Raji (cell line): ENCODE data around the gene BBS12.

Experiments
- POLR2A ChIP-seq: IDR thresholded peaks from 2 replicates; pipeline ENCODE4 v1.6.1; 2011; ENCODE audit warnings: low read depth, low read length, control low read depth; ENCODE audit not compliant: insufficient read depth

BBS12 gene

DNA sequence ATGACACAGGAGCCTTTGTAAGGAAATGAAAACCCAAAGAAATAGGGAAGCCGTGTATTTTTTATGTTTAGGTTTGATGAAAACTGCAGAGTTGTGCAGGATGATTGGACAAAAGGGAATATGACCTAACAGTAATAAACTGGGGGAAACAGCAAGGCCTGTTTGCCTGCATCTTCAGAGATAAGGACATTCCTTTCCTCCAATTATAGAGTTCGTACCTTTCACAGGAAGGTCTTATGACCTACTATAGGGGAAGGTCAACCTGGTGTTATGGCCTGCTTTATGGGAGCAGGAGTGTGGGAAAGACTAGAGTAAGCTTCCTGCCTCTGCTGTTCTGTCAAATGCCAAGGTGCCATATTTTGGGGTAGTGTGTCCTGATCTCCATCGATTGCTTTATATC, 42.5 kb downstream of the BBS12 start:
- TF ChIP-seq POLR2A, result no peak

DNA sequence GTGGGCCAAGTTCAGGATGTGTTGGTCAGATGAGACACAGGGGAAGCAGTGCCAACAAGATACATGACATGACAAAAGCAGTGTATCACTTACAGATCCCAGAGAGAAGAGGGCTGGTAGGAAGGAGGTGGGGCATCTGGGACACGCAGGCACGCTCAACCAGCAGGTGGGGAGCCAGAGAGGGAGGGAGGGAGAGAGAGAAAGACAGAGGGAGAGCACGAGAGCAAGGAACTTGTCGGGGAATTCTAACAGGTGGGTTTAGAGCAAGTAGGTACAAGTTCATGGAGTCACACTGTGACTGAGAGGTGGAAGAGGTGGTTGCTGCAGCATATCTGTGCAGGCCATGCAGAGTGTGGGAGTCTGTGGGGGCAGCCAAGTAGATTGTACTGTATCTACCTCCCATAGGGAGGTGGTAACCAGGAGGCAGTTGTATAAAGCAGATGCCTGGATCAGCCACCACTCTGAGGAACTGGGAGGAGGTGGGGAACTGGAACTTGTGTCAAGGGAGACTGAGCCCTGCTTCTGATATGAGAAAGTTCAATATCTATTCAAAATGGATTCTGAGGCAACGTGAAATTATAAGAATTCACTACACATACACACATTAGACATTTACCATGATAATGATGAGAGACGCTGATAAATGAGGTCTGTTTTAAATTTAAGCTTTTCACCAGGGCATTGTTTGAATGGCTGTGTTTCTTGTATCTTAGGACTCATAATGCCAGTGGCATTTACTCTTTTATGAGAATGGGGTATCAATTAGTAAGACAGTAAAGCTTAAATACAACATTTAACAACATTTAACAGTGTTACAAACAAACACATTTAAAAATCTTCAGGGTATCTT, 43.7 kb downstream of the BBS12 start:
- no peak for TF ChIP-seq POLR2A

DNA sequence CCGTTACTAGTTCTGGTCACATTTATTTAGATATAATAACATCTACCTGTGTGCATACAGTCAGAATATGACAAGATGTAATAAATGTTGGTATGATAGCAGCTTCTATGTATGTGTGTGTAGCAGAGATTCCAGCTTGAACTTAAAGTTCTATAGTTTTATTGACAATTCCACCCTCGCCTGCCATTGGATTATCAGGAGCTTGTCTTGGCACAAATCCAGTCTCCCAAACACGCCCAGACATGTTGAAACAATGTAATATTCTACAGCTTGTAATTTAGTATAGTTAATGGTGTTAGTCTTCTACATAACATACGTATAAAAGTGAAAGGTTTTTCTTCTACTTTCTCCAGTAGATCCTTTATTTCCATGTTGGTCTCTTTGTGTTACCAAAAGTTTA, 44.4 kb downstream of the BBS12 start:
- TF ChIP-seq POLR2A, result no peak

DNA sequence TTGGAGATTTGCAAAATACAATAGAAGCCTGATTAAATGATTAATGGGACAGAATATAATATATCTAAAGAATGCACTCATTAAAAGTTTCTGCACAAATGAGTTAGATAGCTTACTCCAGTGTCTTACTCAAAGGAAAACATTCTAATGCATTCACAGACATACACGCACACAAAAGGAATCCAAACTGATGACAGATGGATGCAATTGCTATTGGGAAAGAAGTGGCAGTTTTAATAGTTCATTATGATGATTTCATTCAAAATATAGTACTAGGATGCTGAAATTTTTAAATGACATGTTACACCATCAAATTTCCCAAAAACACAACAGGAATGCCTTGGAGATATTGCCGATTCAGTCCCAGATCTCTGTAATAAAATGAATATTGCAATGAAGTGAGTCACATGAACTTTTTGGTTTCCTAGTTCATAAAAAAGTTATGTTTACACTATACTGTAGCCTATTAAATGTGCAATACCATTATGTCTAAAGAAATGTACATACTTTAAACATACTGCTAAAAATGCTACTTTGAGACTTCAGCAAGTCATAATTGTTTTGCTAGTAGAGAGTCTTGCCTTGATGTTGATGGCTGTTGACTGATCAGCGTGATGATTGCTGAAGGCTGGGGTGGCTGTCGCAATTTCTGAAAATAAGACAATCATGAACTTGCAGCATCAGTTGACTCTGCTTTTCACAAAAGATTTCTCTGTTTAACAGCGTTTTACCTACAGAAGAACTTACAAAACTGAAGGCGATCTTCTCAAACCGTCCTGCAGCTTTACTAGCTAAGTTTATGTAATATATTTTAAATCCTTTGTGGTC, 45.6 kb downstream of the BBS12 start:
- TF ChIP-seq POLR2A, result no peak

DNA sequence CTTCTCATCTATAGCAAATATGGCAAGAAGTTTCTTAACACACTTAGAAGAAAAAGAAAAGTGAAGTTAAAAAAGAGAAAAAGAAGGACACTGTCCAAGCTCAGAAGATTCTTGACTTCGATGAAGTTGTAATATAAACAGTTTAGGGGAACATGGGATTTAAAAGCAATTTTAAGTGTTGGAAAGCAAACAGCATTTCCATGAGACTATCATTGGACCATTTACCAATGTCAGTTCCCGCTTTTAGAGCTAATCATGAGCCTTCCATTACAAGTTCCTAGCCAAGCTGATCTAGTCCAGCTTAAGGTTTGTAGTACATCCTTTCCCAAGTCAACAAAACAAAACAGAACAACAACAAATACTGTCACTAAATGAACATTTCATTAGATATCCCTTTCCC, 49.0 kb downstream of the BBS12 start:
- no peak for TF ChIP-seq POLR2A

DNA sequence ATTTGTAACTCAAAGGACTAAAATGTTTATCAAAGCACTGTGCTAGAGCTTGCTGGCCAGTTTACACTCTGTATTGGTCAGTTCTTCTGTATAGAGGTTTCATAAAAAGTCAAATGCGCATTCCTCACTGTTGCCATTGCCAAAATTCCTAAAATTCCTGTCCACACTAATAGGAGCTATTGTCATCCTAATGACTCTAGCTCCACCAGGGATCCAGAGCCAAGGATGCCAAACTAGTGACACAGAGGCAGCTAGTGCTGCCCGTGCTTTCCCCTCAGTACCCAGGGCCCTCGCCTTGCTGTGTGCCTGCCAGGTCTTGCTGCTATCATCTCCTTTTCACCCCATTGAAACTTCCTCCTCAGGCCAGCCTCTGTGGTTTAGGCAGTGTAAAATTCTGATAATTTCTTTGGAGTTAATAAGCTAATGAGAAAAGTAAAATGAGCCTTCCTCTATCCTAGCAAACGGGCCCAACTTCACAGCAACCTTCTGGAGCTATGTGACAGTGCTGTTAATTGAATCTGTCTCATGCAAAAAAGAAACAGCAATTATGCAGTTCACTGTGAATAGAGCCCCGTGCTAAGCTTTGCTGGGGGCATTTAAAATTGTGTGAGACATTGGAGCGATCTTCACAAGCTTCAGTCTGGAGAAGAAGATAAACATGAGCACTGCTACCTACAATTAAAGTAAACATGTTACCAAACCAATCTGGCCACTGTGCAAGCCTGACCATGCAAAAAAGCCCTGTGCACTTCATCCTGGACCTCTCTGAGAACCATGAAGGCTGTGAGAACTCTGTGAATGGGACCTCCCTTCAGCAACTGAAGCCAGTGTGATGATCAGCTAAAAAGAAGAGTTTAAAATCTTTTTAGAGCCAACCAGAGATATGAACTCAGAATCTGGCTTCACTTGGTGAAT, 51.1 kb downstream of the BBS12 start:
- TF ChIP-seq POLR2A, result no peak

DNA sequence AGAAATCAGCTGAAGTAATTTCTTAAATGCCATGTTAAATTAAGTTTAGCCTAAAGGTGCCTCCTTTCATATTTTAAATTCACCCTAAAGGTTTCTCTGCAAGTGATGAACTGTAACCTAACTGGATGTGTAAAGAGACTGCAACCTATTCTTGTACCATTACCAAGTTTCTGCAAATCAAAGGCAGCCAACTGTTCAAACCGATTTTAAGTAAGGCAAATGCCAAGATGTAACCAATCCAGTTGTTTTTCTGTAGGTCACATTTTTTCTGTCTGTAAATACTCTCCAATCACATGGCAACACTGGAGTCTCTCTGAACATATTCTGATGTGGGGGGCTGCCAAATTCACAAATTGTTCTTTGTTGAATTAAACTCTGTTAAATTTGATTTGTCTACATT, 51.8 kb downstream of the BBS12 start:
- TF ChIP-seq POLR2A, result no peak

DNA sequence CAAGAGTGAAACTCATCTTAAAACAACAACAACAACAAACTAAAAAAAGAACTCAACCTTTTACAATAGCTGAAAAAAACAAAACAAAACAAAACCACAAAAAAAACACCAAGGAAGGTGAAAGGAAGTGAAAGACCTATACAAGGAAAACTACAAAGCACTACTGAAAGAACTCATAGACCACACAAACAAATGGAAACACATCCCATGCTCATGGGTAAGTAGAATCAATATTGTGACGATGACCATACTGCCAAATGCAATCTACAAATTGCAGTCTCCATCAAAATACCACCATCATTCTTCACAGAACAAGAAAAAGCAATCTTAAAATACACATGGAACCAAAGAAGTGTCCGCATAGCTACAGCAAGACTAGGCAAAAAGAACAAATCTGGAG, 52.6 kb downstream of the BBS12 start:
- no peak for TF ChIP-seq POLR2A

DNA sequence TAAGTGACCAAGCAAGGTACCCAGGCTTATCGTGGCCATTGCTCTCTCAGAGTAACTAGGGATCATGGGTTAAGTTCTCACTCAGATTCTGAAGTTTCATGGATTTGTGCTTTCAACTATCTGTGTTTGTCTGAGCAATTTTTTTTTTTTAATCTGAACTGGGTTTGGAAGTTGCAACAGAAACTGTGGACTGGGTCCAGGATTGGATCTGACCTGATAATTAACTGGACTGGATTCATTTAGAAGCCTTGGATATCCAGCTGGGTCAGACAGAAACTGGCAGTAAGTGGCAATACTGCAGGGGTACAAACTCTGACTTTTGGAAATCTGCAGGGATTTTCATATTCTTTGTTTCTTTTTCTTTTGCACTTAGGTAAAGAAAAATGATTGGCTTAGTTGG, 55.4 kb downstream of the BBS12 start:
- no peak for TF ChIP-seq POLR2A

DNA sequence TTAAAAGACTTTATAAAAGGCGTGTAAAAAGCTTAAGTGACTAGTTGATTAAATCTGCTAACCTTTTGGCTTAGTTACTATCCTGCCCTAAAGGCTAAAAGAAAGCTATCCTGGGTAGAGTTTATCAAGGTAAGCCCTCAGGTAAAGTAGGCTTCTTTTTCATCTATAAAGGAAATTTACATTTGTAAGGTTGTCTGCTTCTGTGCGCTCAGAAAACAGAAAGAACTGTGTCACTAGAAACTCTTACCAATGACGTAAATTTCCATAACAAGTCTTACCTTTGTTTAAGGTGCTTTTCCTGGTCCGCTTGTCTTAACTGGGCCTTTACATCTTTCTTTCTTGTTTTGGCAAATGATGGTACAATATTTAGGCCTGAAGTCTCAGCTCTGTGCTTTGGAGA, 56.4 kb downstream of the BBS12 start:
- TF ChIP-seq POLR2A, result no peak

DNA sequence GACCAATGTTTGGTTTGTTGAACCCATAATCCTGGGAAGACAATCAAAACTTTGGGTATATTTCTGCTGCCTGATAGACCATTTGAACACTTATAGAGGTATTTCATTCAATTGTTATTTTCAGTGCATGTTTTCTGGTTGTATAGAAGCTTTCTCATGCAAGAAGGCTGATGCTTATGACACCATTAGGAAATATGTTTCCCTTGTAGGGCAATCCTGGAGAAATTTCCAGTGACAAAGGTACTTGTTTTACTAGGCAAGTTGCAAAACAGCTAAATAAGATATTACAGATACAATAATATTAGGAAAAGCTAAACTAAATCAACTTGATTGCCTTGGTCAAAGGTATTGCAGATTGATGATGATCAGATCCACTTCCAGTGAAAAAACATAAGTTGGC, 61.3 kb downstream of the BBS12 start:
- TF ChIP-seq POLR2A, result no peak
